Mesenchymal stem cell (in vitro differentiated cells and primary cell): ENCODE data around the gene PPP1R36.
A peak's percentile ranks its signal among the peaks of the same experiment; 100 is the strongest.

ENCODE experiments used
- DNase-seq: peaks from one replicate; pipeline ENCODE4 v3.0.0-alpha.2; 2013
- H2AFZ ChIP-seq: one replicate; pipeline ENCODE4 v1.6.1; 2013; ENCODE audit warnings: low read depth, mild to moderate bottlenecking, control low read depth, inconsistent platforms, low read length, moderate library complexity
- H2AK5ac ChIP-seq: 2 replicates; pipeline ENCODE4 v1.6.1; 2013; ENCODE audit warnings: low read length, moderate library complexity, mild to moderate bottlenecking, inconsistent platforms; ENCODE audit not compliant: severe bottlenecking
- H2BK120ac ChIP-seq: one replicate; pipeline ENCODE4 v1.6.1; 2013; ENCODE audit warnings: low read depth, mild to moderate bottlenecking, inconsistent platforms, low read length, moderate library complexity
- H2BK12ac ChIP-seq, 2 experiments: one replicate each; pipeline ENCODE4 v1.6.1; 2013; ENCODE audit warnings: inconsistent platforms in 2 of 2, low read length in 2 of 2, mild to moderate bottlenecking in 2 of 2, moderate library complexity in 2 of 2, control low read depth in 1 of 2
- H2BK15ac ChIP-seq: one replicate; pipeline ENCODE4 v1.6.1; 2013; ENCODE audit warnings: mild to moderate bottlenecking, low read depth, inconsistent platforms; ENCODE audit not compliant: poor library complexity, severe bottlenecking
- H2BK5ac ChIP-seq: 2 replicates; pipeline ENCODE4 v1.6.1; 2013; ENCODE audit warnings: low read depth, mild to moderate bottlenecking, low read length, control low read depth, inconsistent platforms; ENCODE audit not compliant: poor library complexity, severe bottlenecking
- H3K14ac ChIP-seq, 2 experiments: one replicate each; pipeline ENCODE4 v1.6.1; 2013; ENCODE audit warnings: inconsistent platforms in 2 of 2, low read length in 2 of 2, control low read depth in 1 of 2, mild to moderate bottlenecking in 1 of 2, moderate library complexity in 1 of 2
- H3K18ac ChIP-seq, 2 experiments: one replicate each; pipeline ENCODE4 v1.6.1; 2013; ENCODE audit warnings: inconsistent platforms in 2 of 2, low read length in 2 of 2, control low read depth in 1 of 2, low read depth in 1 of 2, mild to moderate bottlenecking in 1 of 2
- H3K23ac ChIP-seq, 2 experiments: one replicate each; pipeline ENCODE4 v1.6.1; 2013; ENCODE audit warnings: inconsistent platforms in 2 of 2, low read length in 2 of 2, mild to moderate bottlenecking in 2 of 2, moderate library complexity in 2 of 2, control low read depth in 1 of 2
- H3K27ac ChIP-seq: 2 replicates; pipeline ENCODE4 v1.5.1; 2013; ENCODE audit warnings: mild to moderate bottlenecking, moderate library complexity, low read length, control low read depth, inconsistent platforms; ENCODE audit not compliant: poor library complexity, severe bottlenecking
- H3K27me3 ChIP-seq, 2 experiments: 2 replicates each; pipeline versions ENCODE4 v1.6.1 to v1.7.0; 2013; ENCODE audit warnings: low read length in 2 of 2, mild to moderate bottlenecking in 2 of 2, moderate library complexity in 2 of 2, control low read depth in 1 of 2, inconsistent platforms in 1 of 2; ENCODE audit not compliant: control insufficient read depth in 1 of 2, insufficient read depth in 1 of 2
- H3K36me3 ChIP-seq, 2 experiments: 2 replicates each; pipeline versions ENCODE4 v1.6.1 to v1.7.0; 2013; ENCODE audit warnings: low read length in 2 of 2, control low read depth in 1 of 2, inconsistent platforms in 1 of 2, low read depth in 1 of 2, mild to moderate bottlenecking in 1 of 2; ENCODE audit not compliant: insufficient read depth in 2 of 2, control insufficient read depth in 1 of 2
- H3K4ac ChIP-seq, 2 experiments: one replicate each; pipeline ENCODE4 v1.6.1; 2013; ENCODE audit warnings: inconsistent platforms in 2 of 2, low read length in 2 of 2, mild to moderate bottlenecking in 2 of 2, moderate library complexity in 2 of 2, control low read depth in 1 of 2, low read depth in 1 of 2
- H3K4me1 ChIP-seq: 2 replicates; pipeline ENCODE4 v1.6.1; 2013; ENCODE audit warnings: low read depth, low read length, control low read depth; ENCODE audit not compliant: control insufficient read depth, insufficient read depth
- H3K4me2 ChIP-seq: 2 replicates; pipeline ENCODE4 v1.6.1; 2013; ENCODE audit warnings: low read length, mild to moderate bottlenecking, inconsistent platforms; ENCODE audit not compliant: poor library complexity, severe bottlenecking
- H3K4me3 ChIP-seq, 2 experiments: 2 replicates each; pipeline versions ENCODE4 v1.5.1 to v1.7.0; 2013; ENCODE audit warnings: low read length in 2 of 2, mild to moderate bottlenecking in 2 of 2, control low read depth in 1 of 2, low read depth in 1 of 2; ENCODE audit not compliant: insufficient read depth in 1 of 2
- H3K79me1 ChIP-seq: replicated peaks from 2 replicates; pipeline ENCODE4 v1.6.1; 2013; ENCODE audit warnings: mild to moderate bottlenecking, control low read depth, low read length, inconsistent platforms; ENCODE audit not compliant: poor library complexity, severe bottlenecking
- H3K9ac ChIP-seq: 2 replicates; pipeline ENCODE4 v1.7.0; 2013; ENCODE audit warnings: mild to moderate bottlenecking, low read length, moderate library complexity
- H3K9me3 ChIP-seq: 2 replicates; pipeline ENCODE4 v1.7.0; 2013; ENCODE audit warnings: mild to moderate bottlenecking, low read length; ENCODE audit not compliant: control insufficient read depth
- H4K8ac ChIP-seq: one replicate; pipeline ENCODE4 v1.6.1; 2013; ENCODE audit warnings: inconsistent platforms, mild to moderate bottlenecking, low read length, moderate library complexity
- H4K91ac ChIP-seq: one replicate; pipeline ENCODE4 v1.6.1; 2013; ENCODE audit warnings: mild to moderate bottlenecking, low read length, inconsistent platforms
- WGBS: methylation state at CpG from one replicate; pipeline ENCODE4 v1.1.7; 2013; ENCODE audit warnings: mixed read lengths; 5-methylcytosine and 5-hydroxymethylcytosine counted together

Gene PPP1R36

DNA sequence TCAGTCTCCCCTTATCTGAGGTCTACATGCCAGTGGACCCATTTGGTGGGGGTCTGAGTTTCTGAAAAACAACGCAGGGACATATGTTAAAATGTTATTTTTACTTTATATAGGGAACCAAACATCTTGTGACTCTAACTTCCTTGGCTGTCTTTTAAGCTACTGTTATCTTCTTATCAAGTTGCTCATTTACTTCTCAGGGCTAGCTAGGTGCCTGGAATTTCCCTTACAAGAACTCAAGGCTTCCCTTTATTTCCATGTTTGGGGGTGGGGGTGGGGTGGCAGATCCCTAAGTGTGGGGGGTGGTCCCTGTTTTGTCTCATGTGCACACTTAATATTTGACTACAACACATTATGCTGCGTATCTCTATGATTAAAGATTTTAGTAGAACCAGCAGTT lies 31.6 kb downstream of the PPP1R36 start:
- Histone ChIP-seq H4K91ac (no peak overlapping the region), H3K27me3 (no peaks in the 10 kb centered on the region), H3K9me3 (no peaks in the 10 kb centered on the region), H3K79me1 (no peaks in the 10 kb centered on the region), H3K4me3 (no peak overlapping the region), H2AFZ (no peak overlapping the region), H3K27ac (no peak overlapping the region), H4K8ac (no peak overlapping the region), H3K23ac (no peak overlapping the region), H3K14ac (no peak overlapping the region), H2AK5ac (no peak overlapping the region), H3K18ac (no peak overlapping the region), H2BK120ac (no peak overlapping the region), H3K9ac (no peak overlapping the region), H2BK5ac (no peak overlapping the region), H3K4me2 (no peak overlapping the region), H3K4ac (no peak overlapping the region), H3K4me1 (no peaks in the 10 kb centered on the region), H2BK15ac (no peak overlapping the region), H2BK12ac (no peak overlapping the region), H3K36me3 (no peaks in the 10 kb centered on the region)
- DNase-seq = no peak
- WGBS = 93% methylated on average over 1 of the region's 2 CpGs

DNA sequence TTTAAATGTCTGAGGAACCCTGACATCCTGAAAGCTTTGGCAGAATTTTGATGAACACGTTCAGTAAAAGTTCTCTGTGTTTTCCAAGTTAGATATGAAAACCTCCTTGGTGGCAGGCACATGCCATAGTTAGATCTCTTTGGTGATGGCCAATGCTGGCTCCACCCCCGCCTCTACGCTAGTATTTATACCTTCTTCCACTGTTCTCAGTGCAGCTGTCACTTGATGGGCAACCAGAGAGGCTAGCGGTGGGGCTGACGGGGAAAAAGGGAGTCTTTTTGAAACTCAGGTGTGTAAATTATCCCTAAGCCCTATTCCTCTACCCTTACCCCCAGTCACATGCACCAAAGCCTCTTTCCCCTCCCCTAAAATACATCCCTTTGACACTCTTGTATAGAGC lies 32.1 kb downstream of the PPP1R36 start:
- Histone ChIP-seq H3K79me1 (no peaks in the 10 kb centered on the region), H4K91ac (no peak overlapping the region), H2BK12ac (no peak overlapping the region), H2BK120ac (no peak overlapping the region), H2AK5ac (no peak overlapping the region), H3K27ac (no peak overlapping the region), H3K4me3 (no peak overlapping the region), H2BK5ac (no peak overlapping the region), H2AFZ (no peak overlapping the region), H3K18ac (no peak overlapping the region), H3K4me1 (no peaks in the 10 kb centered on the region), H3K4ac (no peak overlapping the region), H4K8ac (no peak overlapping the region), H3K27me3 (no peaks in the 10 kb centered on the region), H3K14ac (no peak overlapping the region), H2BK15ac (no peak overlapping the region), H3K9ac (no peak overlapping the region), H3K4me2 (no peak overlapping the region), H3K23ac (no peak overlapping the region), H3K36me3 (no peaks in the 10 kb centered on the region), H3K9me3 (no peaks in the 10 kb centered on the region)
- 77% methylated on average over 3 of the region's 5 CpGs for WGBS
- no peak for DNase-seq

DNA sequence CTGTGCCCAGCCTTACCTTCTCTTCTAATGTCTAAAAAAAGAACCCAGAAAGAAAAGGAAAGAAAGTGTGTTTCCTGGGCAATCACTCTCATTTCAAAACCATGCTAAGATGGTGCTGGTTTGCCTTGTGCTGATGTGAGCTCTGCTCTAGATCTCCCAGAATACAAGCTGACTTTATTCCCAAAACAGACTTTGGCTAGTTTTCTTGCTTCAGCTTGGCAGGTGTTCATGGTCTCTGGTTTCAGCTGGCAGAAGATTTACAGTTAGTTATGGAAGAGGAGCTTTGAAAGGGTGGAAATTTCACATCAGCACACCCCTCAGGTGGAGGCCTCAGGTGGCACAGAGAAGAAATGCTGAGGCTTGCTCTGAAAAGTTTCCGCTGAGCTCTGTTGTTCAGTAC lies 34.4 kb downstream of the PPP1R36 start:
- Histone ChIP-seq H3K14ac (no peak overlapping the region), H3K23ac (no peak overlapping the region), H3K27ac (no peak overlapping the region), H3K4ac (no peak overlapping the region), H3K9ac (no peak overlapping the region), H2AK5ac (no peak overlapping the region), H4K91ac (no peak overlapping the region), H2BK12ac (no peak overlapping the region), H3K79me1 (no peaks in the 10 kb centered on the region), H3K18ac (no peak overlapping the region), H4K8ac (no peak overlapping the region), H2BK15ac (no peak overlapping the region), H2BK120ac (no peak overlapping the region), H2BK5ac (no peak overlapping the region), H3K4me3 (no peak overlapping the region), H3K36me3 (no peaks in the 10 kb centered on the region), H3K27me3 (no peaks in the 10 kb centered on the region), H2AFZ (no peak overlapping the region), H3K9me3 (no peaks in the 10 kb centered on the region), H3K4me2 (no peak overlapping the region), H3K4me1 (no peaks in the 10 kb centered on the region)
- no peak for DNase-seq
- WGBS = 100% methylated on average over 1 of the region's 1 CpG

DNA sequence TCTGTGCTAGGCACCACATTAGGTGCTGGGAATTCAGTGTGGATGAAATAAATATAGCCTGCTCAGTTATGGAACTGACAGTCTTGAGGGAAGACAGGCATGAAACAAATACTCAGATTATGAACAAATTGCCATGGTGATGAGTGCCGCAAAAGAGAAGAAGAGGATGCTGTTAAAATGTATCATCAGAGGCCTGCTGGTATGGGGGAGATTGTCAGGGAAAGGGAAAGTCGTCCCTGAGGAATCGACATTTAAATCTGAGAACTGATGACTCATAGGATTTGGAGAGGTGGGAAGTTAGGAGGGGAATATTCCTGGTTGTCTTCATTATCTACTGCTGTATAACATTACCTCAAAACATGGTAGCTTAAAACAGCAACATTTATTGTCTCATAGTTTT lies 42.0 kb downstream of the PPP1R36 start:
- H2BK15ac ChIP-seq = no peak overlapping the region
- no peak overlapping the region for H3K14ac ChIP-seq
- no peaks in the 10 kb centered on the region for H3K9me3 ChIP-seq
- no peak overlapping the region for H3K18ac ChIP-seq
- H2AK5ac ChIP-seq = no peak overlapping the region
- no peak overlapping the region for H3K4me3 ChIP-seq
- no peak overlapping the region for H3K4me2 ChIP-seq
- no peaks in the 10 kb centered on the region for H3K79me1 ChIP-seq
- H2BK12ac ChIP-seq = no peak overlapping the region
- 21% methylated on average over 2 of the region's 3 CpGs for WGBS
- H3K27me3 ChIP-seq = no peaks in the 10 kb centered on the region
- H3K36me3 ChIP-seq = no peaks in the 10 kb centered on the region
- H3K4ac ChIP-seq = no peak overlapping the region
- no peak overlapping the region for H3K23ac ChIP-seq
- no peak overlapping the region for H2BK5ac ChIP-seq
- no peak overlapping the region for H2AFZ ChIP-seq
- H3K27ac ChIP-seq = no peak overlapping the region
- DNase-seq = peak; percentile 54
- no peak overlapping the region for H4K8ac ChIP-seq
- H4K91ac ChIP-seq = no peak overlapping the region
- no peak overlapping the region for H3K9ac ChIP-seq
- H3K4me1 ChIP-seq = no peaks in the 10 kb centered on the region
- H2BK120ac ChIP-seq = no peak overlapping the region
